KMS-11 (cell line): ENCODE measurements around the gene CCL24.
"Not testable (repeated sequence)": the region's sequence is repeated elsewhere in the genome, so short reads cannot be mapped to it uniquely, and the experiment has no call there.

Experiments used
- H2AFZ ChIP-seq: fragments of 200-600 bp; sonication (generic); 2 replicates; pipeline ENCODE4 v1.6.1; 2016; ENCODE audit warnings: antibody characterized with exemption, mixed run types, low read depth
- H3K27ac ChIP-seq: fragments of 200-600 bp; sonication (generic); 2 replicates; pipeline ENCODE4 v1.6.1; 2016; ENCODE audit warnings: mild to moderate bottlenecking, mixed run types
- H3K27me3 ChIP-seq: fragments of 200-600 bp; sonication (generic); 2 replicates; pipeline ENCODE4 v1.6.1; 2017; ENCODE audit warnings: mild to moderate bottlenecking, low read depth, mixed run types, moderate library complexity; ENCODE audit not compliant: insufficient read depth
- H3K36me3 ChIP-seq: fragments of 200-600 bp; sonication (generic); 2 replicates; pipeline ENCODE4 v1.6.1; 2017; ENCODE audit warnings: mild to moderate bottlenecking, mixed run types; ENCODE audit not compliant: insufficient read depth
- H3K4me1 ChIP-seq: fragments of 200-600 bp; sonication (generic); 2 replicates; pipeline ENCODE4 v1.6.1; 2016; ENCODE audit warnings: mild to moderate bottlenecking, low read depth, mixed run types; ENCODE audit not compliant: poor library complexity, severe bottlenecking
- H3K4me2 ChIP-seq: fragments of 200-600 bp; sonication (generic); 2 replicates; pipeline ENCODE4 v1.7.0; 2016; ENCODE audit warnings: mild to moderate bottlenecking, mixed run types
- H3K4me3 ChIP-seq: fragments of 200-600 bp; sonication (generic); IDR thresholded peaks from 2 replicates; pipeline ENCODE4 v1.6.1; 2017; ENCODE audit warnings: low read depth, low read length, mixed read lengths; ENCODE audit not compliant: insufficient read depth
- H3K79me2 ChIP-seq: fragments of 200-600 bp; sonication (generic); 2 replicates; pipeline ENCODE4 v1.6.1; 2016; ENCODE audit warnings: low read depth, mixed run types; ENCODE audit not compliant: insufficient read depth
- H3K9ac ChIP-seq: fragments of 200-600 bp; sonication (generic); 2 replicates; pipeline ENCODE4 v1.6.1; 2016; ENCODE audit warnings: mild to moderate bottlenecking, mixed run types
- H4K20me1 ChIP-seq: fragments of 200-600 bp; sonication (generic); 2 replicates; pipeline ENCODE4 v1.6.1; 2016; ENCODE audit warnings: mild to moderate bottlenecking, mixed run types; ENCODE audit not compliant: insufficient read depth
- TF ChIP-seq, protein P1 (sequence below): fragments of 200-600 bp; sonication (generic); conservative IDR thresholded peaks from 2 replicates; pipeline ENCODE4 v1.6.1; 2017; ENCODE audit warnings: low read depth, mild to moderate bottlenecking, antibody characterized with exemption, low read length, moderate library complexity, mixed read lengths

The CCL24 gene

DNA sequence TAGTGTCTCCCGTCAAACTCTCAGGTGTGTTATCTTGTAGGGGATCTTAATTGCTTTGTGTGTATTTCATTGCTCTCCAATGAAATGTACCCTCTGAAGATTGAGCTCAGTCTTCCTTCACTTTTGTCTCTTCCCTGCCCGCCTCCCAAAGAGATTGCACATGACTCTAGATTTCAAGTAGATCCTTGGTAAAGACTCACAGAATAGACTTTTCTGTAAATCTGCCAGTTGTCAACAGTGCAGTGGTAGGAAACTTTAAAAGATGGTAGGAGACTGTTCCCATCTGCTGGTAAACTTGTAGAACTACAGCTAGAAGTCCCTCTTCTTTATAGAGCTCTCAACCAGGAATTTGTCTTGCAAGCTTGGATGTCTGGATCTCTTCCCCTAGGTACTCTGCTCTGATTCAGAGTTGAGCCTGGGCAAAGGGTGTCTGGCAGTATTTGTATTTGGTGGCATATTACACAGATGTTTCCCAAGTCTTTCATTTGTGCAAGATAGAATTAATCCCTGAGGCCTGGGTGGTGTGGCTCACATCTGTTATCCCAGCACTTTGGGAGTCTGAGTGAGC is 51.2 kb downstream of the CCL24 start:
- H2AFZ ChIP-seq, result no peak overlapping the region
- H4K20me1 ChIP-seq, result no peaks in the 10 kb centered on the region
- H3K4me3 ChIP-seq, result no peak overlapping the region
- H3K36me3 ChIP-seq, result no peaks in the 10 kb centered on the region
- H3K9ac ChIP-seq, result no peak overlapping the region
- no peaks in the 10 kb centered on the region for H3K27me3 ChIP-seq
- no peaks in the 10 kb centered on the region for H3K79me2 ChIP-seq
- no peaks in the 10 kb centered on the region for H3K4me1 ChIP-seq
- TF ChIP-seq, protein P1, sequence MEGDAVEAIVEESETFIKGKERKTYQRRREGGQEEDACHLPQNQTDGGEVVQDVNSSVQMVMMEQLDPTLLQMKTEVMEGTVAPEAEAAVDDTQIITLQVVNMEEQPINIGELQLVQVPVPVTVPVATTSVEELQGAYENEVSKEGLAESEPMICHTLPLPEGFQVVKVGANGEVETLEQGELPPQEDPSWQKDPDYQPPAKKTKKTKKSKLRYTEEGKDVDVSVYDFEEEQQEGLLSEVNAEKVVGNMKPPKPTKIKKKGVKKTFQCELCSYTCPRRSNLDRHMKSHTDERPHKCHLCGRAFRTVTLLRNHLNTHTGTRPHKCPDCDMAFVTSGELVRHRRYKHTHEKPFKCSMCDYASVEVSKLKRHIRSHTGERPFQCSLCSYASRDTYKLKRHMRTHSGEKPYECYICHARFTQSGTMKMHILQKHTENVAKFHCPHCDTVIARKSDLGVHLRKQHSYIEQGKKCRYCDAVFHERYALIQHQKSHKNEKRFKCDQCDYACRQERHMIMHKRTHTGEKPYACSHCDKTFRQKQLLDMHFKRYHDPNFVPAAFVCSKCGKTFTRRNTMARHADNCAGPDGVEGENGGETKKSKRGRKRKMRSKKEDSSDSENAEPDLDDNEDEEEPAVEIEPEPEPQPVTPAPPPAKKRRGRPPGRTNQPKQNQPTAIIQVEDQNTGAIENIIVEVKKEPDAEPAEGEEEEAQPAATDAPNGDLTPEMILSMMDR, result peak; percentile 84
- H3K4me2 ChIP-seq, result no peak overlapping the region
- H3K27ac ChIP-seq, result no peak overlapping the region

DNA sequence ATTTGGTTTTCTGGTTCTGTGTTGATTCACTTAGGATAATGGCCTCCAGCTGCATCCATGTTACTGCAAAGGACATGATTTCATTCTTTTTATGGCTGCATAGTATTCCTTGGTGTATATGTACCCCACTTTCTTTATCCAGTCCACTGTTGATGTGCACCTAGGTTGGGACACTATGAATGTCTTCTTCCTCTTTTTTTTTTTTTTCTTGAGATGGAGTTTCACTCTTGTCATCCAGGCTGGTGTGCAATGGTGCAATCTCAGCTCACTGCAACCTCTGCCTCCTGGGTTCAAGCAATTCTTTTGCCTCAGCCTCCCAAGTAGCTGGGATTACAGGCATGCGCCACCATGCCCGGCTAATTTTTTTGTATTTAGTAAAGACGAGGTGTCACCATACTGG is 51.8 kb downstream of the CCL24 start:
- H3K4me2 ChIP-seq, H3K79me2 ChIP-seq: not testable (repeated sequence)

More for the DNA sequence above, 51.8 kb downstream of the CCL24 start:
- not testable (repeated sequence) for H3K4me3 ChIP-seq, H3K27me3 ChIP-seq, H3K4me1 ChIP-seq, H4K20me1 ChIP-seq, H3K9ac ChIP-seq, H3K27ac ChIP-seq, H3K36me3 ChIP-seq, H2AFZ ChIP-seq
